MG63 (cell line): Measurements from ENCODE around the gene GJD3. TPM values are rescaled to one million over a fixed set of nuclear protein-coding genes. Genes with fewer than 3 reads are reported as not detected.

Experiments used
- DNase-seq: peaks from one replicate; pipeline ENCODE4 v3.0.0-alpha.2; 2020
- H3K27me3 ChIP-seq: fragments of 250-450 bp; sonication (Bioruptor Pico); 2 replicates; pipeline ENCODE4 v1.5.1; 2020; ENCODE audit warnings: mild to moderate bottlenecking, moderate library complexity
- H3K36me3 ChIP-seq: fragments of 250-450 bp; sonication (Bioruptor Pico); 2 replicates; pipeline ENCODE4 v1.5.1; 2020; ENCODE audit warnings: mild to moderate bottlenecking, moderate library complexity
- H3K4me3 ChIP-seq: fragments of 250-450 bp; sonication (Bioruptor Pico); 2 replicates; pipeline ENCODE4 v1.5.1; 2020; ENCODE audit warnings: mild to moderate bottlenecking, moderate library complexity
- H3K9me3 ChIP-seq: fragments of 250-450 bp; sonication (Bioruptor Pico); 2 replicates; pipeline ENCODE4 v1.5.1; 2020; ENCODE audit warnings: mild to moderate bottlenecking, moderate library complexity
- total RNA-seq: library from RNA; depleted of rRNA; stranded (reverse); fragments of >200 nt; shearing (Covaris generic); gene quantifications from 2 replicates; pipeline ENCODE4 v1.2.3, GENCODE V29; 2014; ENCODE audit warnings: low replicate concordance

Gene GJD3
- total RNA-seq, 1 experiment from 2014 or later: not detected

DNA sequence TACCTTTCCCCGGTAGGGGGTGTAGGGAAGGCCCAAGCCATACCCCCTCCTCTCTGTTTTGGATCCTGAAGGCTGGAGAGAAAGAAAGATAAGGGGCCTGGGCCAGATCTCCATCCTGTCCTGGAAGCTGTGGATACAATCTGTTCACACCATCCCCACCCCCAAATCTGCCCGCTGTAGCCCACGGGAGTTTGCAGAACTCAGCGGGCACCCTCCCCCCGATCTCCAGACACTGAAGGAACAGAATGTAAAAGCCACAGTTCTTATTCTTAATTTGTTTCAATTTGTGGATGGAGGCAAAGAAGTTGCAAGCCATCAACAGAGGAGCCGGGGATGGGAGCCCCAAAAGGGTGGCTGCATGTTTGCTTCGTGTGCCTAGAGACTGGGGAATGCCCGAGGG, 27.2 kb downstream of the GJD3 start:
- Histone ChIP-seq H3K36me3 (peaks cover 53% of the 10 kb centered on the region), H3K4me3 (no peak overlapping the region)
- no peak for DNase-seq

DNA sequence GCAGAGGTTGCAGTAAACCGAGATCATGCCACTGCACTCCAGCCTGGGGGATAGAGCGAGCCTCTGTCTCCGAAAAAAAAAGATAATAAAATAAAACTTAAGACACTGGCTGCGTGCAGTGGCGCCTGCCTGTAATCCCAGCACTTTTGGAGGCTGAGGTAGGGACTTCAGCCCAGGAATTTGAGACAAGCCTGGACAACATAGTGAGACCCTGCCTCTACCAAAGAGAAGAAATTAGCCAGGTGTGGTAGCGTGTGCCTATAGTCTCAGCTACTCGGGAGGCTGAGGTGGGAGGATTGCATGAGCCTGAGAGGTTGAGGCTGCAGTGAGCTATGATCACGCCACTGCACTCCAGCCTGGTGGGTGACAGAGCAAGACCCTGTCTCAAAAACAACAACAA, 28.9 kb downstream of the GJD3 start:
- Histone ChIP-seq H3K36me3 (peaks cover 60% of the 10 kb centered on the region), H3K27me3 (no peaks in the 10 kb centered on the region), H3K4me3 (no peak overlapping the region), H3K9me3 (no peaks in the 10 kb centered on the region)
- no peak for DNase-seq

More for the DNA sequence above, 27.2 kb downstream of the GJD3 start:
- H3K27me3 ChIP-seq: no peaks in the 10 kb centered on the region
- no peaks in the 10 kb centered on the region for H3K9me3 ChIP-seq

DNA sequence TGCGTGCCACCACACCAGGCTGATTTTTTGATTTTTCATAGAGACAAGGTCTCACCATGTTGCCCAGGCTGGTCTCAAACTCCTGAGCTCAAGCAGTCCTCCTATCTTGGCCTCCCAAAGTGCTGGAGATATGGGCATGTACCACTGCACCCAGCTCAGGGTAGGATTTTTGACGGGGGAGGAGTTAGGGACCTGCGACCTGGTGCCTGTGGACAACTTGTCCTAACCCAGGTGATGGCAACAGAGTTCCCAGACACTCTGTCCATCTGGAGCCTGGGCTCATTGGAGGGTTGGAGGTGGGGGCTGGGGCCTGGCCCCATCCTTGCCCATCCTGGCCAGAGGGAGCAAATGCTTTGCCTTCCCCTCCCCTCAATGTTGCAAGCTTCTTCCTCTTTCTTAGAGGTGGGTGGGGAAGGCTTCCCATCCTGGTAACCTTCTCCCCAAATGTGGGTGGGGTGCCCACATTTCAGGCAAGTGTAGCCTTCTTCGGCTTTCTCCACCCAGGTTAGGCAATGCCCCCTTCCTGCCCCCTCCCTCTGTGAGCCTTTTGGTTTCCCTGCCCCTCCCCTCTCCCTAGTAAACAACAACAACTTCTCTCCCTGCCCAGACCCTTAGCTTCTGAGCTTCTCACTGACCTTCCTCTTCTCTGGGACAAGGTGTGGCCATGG, 30.6 kb downstream of the GJD3 start:
- DNase-seq: no peak
- Histone ChIP-seq H3K4me3 (no peak overlapping the region), H3K27me3 (no peaks in the 10 kb centered on the region), H3K36me3 (peaks cover 52% of the 10 kb centered on the region), H3K9me3 (no peaks in the 10 kb centered on the region)

DNA sequence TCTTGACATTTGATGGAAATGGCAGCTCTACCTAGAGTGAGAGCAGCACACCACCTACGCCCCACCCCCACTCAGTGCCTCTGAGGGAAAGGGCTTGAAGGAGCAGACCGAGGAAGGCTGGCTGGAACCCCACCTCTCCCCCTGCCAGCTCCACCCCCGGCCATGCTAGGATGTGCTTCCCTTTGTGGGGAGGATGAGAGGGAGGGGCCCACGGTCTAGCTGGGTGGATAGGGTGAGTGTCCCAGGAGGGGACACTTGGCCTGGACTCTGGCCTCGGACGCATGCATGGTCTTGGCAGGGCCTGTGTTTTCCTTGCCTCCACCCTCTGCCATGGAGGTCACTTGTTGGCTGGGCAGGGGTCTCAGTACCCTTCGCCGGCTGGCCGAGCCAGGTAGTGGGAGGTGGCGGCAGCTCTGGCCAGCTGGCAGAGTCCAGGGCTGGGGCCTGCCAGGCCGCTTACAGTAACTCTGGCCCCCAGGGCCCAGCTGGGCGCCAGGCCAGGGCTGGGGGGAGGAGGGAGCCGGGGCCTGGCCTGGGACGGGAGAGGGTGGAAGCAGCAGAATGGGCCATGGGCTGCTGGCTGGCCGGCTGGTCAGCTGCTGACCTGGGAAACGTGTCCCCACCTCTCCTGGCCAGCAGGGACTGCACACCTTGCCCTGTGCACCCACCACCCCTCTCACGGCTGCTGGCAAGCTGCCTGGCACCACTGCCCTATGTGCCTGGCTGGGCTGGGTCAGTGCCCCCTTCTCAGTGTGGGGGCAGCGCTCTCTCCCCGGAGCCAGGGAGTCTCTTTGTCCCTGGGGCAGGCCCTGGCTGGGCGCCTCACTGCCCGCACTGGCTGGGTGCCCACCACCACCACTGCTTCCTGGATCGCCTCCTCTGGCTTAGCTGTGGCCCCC, 32.5 kb downstream of the GJD3 start:
- Histone ChIP-seq H3K27me3 (no peaks in the 10 kb centered on the region), H3K4me3 (0 out of 2 replicates have a peak overlapping the region, but pooled peaks have one; percentile 5), H3K9me3 (no peaks in the 10 kb centered on the region), H3K36me3 (peaks cover 52% of the 10 kb centered on the region)
- DNase-seq: peak; percentile 98

DNA sequence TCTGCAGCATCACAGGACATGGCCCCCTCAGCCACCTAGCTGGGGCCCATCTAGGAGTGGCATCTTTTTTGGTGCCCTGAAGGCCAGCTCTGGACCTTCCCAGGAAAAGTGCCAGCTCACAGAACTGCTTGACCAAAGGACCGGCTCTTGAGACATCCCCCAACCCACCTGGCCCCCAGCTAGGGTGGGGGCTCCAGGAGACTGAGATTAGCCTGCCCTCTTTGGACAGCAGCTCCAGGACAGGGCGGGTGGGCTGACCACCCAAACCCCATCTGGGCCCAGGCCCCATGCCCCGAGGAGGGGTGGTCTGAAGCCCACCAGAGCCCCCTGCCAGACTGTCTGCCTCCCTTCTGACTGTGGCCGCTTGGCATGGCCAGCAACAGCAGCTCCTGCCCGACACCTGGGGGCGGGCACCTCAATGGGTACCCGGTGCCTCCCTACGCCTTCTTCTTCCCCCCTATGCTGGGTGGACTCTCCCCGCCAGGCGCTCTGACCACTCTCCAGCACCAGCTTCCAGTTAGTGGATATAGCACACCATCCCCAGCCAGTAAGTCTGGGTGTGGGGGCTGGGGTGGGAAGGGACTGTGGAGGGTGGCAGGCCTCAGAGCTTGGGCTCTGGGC, 33.6 kb downstream of the GJD3 start:
- no peaks in the 10 kb centered on the region for H3K9me3 ChIP-seq
- no peaks in the 10 kb centered on the region for H3K27me3 ChIP-seq
- H3K4me3 ChIP-seq: no peak overlapping the region
- DNase-seq: no peak
- H3K36me3 ChIP-seq: peaks cover 45% of the 10 kb centered on the region

DNA sequence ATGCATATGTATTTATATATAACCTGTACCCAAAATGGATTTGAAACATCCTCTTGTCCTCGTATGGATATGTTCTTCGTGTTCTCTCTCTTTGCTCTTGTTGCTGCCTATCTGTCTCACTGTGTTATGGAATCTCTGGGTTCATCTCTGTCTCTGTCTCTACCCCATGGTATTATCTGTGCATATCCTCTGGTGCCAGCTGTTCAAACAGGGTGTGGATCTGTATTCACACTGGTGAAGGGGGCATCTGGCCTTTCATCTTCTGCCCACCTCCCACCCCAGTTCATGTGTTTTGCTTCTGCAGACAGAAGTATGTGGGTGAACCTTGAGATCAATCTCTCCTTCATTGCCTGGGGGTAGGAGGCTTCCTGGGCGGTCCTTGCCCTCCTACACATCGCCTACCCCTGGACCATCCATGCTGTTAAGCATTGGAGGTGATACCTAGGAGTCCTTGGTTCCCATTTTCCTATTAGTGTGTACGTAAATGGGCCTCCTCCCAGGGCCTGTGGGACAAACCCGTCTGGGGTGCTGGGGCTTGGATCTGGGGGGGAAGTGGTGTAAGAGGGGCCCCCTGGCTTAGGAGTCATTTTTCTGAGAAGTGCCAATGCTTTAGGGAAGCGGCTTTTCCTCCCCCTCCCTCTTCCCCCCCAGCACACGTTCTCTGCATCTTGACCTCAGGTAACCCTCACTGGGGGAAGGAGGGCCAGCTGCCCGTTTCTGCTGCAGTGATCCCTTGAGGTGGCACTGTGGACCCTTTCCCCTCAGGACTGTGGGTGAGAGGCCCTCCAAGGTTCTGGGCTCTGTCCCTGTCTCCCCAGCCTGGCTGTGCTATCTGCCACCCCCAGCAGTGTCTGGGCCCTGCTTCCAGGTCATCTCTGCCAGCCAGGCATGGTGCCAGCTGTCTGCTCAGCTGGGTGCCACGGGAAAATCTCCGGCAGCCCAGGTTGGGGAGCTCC, 34.4 kb downstream of the GJD3 start:
- peak; percentile 65 for DNase-seq
- H3K9me3 ChIP-seq: no peaks in the 10 kb centered on the region
- H3K27me3 ChIP-seq: no peaks in the 10 kb centered on the region
- peaks cover 41% of the 10 kb centered on the region for H3K36me3 ChIP-seq
- no peak overlapping the region for H3K4me3 ChIP-seq

DNA sequence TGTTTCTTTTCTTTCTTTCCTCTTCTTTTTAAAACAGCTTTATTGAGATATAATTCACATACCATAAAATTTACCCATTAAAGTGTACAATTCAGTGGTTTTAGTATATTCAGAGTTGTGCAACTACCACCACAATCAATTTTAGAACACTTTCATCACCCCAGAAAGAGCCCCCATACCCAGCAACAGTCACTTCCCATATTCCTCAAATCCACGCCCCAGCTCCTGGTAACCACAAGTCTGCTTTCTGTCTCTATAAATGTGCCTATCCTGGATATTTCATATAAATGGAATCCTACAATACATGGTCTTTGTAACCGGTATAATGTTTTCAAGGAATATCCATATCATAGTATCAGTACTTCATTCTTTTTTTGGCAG, 36.2 kb downstream of the GJD3 start:
- H3K27me3 ChIP-seq: no peaks in the 10 kb centered on the region
- H3K36me3 ChIP-seq: peaks cover 42% of the 10 kb centered on the region
- H3K4me3 ChIP-seq: no peak overlapping the region
- H3K9me3 ChIP-seq: no peaks in the 10 kb centered on the region
- DNase-seq: no peak

DNA sequence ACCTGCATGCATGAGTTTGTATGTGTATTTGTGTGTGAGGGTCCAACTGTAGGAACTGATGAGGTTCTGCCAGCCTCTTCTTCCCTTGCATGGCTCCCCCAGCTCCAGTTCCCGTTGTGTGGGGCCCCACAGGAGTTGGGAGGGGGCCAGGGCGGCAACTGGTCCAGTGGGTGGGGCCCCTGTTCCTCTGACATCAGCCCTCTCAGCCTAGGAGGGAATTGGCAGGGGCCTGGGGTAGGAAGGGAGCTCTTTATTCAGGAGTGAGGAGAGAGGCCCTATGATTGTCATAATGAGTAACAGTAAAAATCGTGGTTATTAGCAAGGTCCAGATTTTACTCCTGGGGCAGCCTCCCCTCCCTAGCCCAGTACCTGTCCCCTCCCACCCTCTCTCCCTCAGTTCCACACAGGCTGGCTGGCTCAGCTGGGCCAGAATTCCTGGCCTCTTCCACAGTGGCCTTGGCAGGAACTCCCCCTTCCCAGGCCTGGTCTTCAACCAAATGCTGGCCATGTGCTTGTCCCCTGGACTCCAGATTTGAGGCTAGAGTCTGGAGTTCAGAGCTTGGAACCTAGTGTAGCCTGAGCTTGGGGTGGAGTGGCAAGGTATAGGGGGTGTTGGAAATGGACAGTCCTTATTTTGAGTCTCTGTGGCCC, 36.7 kb downstream of the GJD3 start:
- peak; percentile 84 for DNase-seq

DNA sequence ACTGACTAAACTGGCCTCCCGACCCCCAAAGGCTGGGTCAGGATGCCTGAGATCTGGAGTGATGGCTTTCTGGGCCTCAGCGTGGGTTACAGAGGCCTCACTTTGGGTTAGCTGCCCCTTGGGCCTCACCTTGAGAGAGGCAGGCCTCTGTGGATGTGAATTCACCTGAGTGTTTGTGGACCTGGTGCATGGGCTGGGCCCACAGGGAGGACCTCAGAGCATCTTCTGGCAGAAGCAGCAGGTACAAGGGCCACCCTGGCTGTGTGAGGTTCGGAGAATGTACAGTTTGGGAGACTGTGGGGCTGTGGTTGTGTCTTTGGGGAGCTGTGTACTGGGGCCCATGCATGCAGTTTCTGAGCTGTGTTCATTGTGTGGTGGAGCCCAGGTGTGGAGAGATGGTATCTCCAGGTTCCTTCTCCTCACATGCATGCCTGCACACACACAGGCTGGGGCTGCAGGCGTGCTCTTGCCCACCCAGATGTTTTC, 37.2 kb downstream of the GJD3 start:
- Histone ChIP-seq H3K36me3 (peaks cover 38% of the 10 kb centered on the region), H3K9me3 (no peaks in the 10 kb centered on the region), H3K4me3 (no peak overlapping the region), H3K27me3 (no peaks in the 10 kb centered on the region)
- no peak for DNase-seq

More for the DNA sequence above, 36.7 kb downstream of the GJD3 start:
- peaks cover 39% of the 10 kb centered on the region for H3K36me3 ChIP-seq
- H3K27me3 ChIP-seq: no peaks in the 10 kb centered on the region
- no peak overlapping the region for H3K4me3 ChIP-seq
- no peaks in the 10 kb centered on the region for H3K9me3 ChIP-seq

DNA sequence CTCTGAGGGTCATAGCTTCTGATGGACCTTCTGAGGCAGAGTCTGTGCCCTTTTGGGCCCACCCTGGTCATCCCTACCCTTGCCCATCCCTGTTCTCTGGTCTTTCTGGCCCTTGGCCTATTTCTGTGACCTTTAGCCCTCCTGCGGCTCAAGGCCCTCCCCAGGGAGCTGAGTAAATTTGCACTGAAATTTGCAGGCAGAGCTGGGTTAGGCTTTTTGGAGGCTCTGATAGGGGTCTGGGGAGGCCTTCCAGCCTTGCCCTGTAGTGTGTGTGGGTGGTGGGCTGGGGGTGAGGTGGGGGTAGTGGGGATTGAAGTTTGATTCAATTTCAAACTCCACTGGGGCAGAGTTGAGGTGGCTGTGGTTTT, 37.7 kb downstream of the GJD3 start:
- Histone ChIP-seq H3K4me3 (no peak overlapping the region), H3K36me3 (peaks cover 36% of the 10 kb centered on the region), H3K9me3 (no peaks in the 10 kb centered on the region), H3K27me3 (no peaks in the 10 kb centered on the region)
- no peak for DNase-seq

DNA sequence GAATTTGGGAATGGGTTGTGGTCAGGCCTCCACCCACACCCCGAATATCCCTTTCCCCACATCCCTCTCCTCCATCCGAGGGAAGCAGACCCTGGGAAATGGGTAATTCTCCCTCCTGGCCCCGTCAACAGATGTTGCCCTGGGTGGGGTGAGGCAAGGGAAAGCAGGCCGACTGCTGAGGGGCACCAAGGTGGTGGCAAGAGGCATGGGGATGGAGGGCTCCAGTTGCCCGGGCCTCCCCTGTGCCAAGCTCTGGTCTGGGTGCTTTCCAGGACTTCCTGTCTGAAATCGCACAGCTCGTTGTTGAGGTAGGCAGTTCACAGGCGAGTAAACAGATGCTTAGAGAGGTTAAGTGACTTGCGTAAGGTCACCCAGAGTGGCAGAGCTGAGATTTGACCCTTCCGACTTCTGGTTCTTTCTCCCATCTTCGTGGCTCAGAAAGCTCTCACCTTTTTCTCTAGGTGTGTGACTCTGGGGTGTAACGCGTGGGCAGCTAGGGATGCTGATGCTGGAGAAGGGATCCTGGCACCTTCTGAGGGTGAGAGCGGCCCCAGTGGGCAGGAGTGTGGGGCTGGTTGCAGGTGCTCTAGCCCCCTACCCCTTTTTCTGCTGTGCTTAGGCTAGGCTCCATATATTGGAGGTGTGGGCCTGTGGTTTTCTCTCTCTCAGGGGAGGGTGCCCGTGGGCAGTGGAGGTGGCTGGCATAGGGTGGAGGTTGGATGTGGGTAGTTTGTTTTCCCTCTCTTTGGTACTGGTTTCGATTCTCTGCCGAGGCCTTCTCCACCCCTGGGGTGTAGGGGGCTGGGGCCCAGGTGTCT, 38.3 kb downstream of the GJD3 start:
- DNase-seq: no peak
- Histone ChIP-seq H3K27me3 (no peaks in the 10 kb centered on the region), H3K36me3 (peaks cover 30% of the 10 kb centered on the region), H3K9me3 (no peaks in the 10 kb centered on the region), H3K4me3 (no peak overlapping the region)

DNA sequence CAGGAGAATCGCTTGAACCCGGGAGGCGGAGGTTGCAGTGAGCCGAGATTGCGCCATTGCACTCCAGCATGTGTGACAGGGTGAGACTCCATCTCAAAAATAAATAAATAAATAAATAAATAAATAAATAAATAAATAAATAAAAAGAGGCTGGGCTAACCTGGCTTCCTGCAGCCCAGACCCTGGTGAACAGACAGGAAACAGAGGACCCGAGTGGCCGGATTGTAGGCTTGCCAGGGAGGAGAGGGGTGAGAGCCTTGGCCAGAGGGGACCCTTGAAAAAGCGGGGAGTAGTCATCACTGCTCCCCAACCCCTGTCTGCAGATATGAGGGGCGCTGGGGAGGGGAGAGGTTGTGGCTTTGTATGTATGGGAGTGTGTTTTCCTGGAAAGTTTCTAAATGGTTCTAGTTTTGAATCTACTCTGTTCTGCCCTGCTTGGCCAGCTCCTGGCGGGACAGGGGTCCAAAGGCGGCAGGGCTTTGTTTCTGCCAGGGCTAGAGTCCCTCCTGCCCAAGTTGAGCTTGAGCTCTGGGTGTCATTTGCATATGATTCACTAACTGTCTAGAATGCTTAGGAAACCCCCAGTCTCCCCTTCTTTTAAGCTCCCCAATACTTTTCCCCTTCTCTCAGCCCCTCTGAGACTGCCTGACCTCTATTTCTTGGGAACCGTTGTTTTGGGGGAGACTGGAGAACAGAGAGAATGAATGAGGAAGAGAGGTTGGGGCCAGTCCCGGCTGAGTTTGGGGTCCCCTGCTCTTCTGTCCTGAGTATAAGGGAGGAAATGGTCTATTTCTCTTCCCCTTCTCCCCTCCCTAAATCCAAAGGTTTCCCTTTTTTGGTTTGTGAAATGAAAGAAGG, 39.2 kb downstream of the GJD3 start:
- Histone ChIP-seq H3K36me3 (peaks cover 25% of the 10 kb centered on the region), H3K4me3 (no peak overlapping the region), H3K27me3 (no peaks in the 10 kb centered on the region), H3K9me3 (no peaks in the 10 kb centered on the region)
- no peak for DNase-seq

DNA sequence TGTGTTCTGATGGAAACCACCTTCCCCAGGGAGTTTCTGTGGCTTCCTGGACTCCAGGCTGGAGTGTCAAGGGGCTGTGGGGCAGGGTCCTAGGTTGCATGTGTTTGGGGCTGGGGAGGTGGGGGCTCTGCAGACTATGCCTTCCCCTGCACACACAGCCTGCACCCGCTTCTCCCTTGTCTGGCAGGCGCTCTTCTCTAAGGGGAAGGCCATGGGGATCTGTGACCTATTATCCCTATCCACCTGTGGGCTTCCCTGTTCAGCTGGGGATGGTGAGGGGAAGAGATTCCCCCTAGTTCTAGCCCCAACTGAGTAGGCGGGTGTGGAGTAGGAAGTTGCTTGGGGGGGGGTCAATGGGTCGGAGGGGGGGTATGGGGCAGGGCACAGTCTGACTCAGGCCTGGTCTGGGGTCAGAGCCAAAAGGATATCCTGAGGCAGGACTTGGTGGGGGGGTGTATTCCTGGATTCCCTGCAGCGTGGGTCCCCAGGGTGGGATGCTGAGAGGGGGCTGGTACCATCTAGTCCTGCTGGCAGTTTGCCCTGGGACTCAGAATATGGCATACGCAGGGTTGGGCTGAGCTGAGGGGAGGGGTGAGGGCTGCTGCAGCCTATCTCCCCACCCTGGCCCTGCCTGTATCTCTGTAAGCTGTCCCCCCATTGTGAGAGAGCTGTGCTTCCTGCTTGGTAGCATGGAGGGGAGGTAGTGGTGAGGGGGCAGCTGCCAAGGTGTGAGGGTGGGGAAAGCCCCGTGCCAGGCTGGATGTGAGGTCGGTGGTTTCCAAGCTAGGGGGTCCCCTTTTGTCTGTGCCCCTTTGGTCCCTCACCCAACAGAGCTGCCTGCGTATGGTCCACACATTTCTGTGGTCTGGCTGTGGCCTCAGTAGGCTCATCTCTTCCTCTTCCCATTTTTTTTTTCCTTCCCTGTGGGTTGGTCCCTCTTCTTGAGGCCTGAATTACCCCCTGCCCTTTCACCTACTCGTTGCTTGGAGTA, 40.9 kb downstream of the GJD3 start:
- DNase-seq: peak; percentile 91
- H3K4me3 ChIP-seq: peak overlapping the region; percentile 32; the same call in 1 of the 2 replicates
- H3K9me3 ChIP-seq: no peaks in the 10 kb centered on the region
- H3K27me3 ChIP-seq: no peaks in the 10 kb centered on the region
- peaks cover 20% of the 10 kb centered on the region for H3K36me3 ChIP-seq
